Measurements from ENCODE around the gene LIN52. TPM values are rescaled to one million over a fixed set of nuclear protein-coding genes. Genes with fewer than 3 reads are reported as not detected.

Gene LIN52
- total and polyA plus RNA-seq, 9 of the 15 experiments (the other 6 are each of a cell fraction or from before 2014, with no cell fraction given) = 4.6 to 11.8 (median 9.2) TPM

DNA sequence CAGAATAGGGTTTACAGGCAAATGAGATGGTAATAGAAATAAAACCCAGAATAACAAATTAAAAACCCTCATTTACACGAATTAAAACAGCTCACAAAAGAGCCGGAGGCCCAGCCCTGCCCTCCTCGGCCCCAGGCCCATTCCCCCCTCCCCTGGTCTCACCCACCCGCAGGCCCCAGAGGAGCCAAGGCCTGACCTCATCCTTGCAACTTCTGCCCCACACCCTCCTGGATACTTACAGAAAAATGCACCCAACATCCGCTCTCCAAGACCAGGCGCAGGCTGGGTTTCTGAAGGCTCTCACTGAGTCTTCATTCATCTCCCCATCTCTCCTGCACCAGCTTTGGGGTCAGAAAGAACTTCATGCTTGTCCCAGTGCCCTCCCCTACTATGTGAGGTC is 138.3 kb downstream of the LIN52 start:
- WGBS (ENCODE audit: insufficient coverage, low coverage, missing lambda C conversion rate) = 35% methylated on average over 2 of the region's 6 CpGs
- Histone ChIP-seq H3K36me3 (ENCODE audit: control insufficient read depth, insufficient read depth, low read length) (no peaks in the 10 kb centered on the region), H3K79me2 (ENCODE audit: control insufficient read depth, insufficient read depth, low read length) (no peaks in the 10 kb centered on the region), H4K20me1 (replicated peaks; ENCODE audit: control insufficient read depth, insufficient read depth, low read length) (peaks cover 4% of the 10 kb centered on the region), H3K4me3 (no peak overlapping the region), H3K9me1 (ENCODE audit: control insufficient read depth, insufficient read depth, low read length) (no peaks in the 10 kb centered on the region), H3K27me3 (ENCODE audit: control insufficient read depth in 2 of 2, insufficient read depth in 2 of 2, low read length in 2 of 2) (peaks cover 2 to 55% of the 10 kb centered on the region in 2 experiments; a peak in 3 of 5 replicates), H3K9me3 (replicated peaks; ENCODE audit: control insufficient read depth, insufficient read depth, low read depth, low read length) (no peaks in the 10 kb centered on the region), H3K4me2 (ENCODE audit: insufficient read depth, low read length) (no peak overlapping the region), H3K27ac (ENCODE audit: extremely low read depth, low read depth, low read length) (no peak overlapping the region), H3K4me1 (replicated peaks in 1 of 2; ENCODE audit: control insufficient read depth in 2 of 2, insufficient read depth in 2 of 2, low read length in 2 of 2) (peaks cover 0 to 2% of the 10 kb centered on the region in 2 experiments; a peak in 1 of 5 replicates), H2AFZ (ENCODE audit: low read depth, low read length) (no peak overlapping the region), H3K9ac (ENCODE audit: insufficient read depth in 1 of 2, low read depth in 2 of 2, low read length in 2 of 2) (no peak overlapping the region)
- DNase-seq (ENCODE audit: extremely low read depth in 1 of 4, low spot score in 3 of 4) (no peak), FAIRE-seq (no peak), ATAC-seq (no peak)
- POLR2A ChIA-PET = no interaction called here
- no peak for TF ChIP-seq ZNF121 (CRISPR knock-in tag; conservative IDR thresholded peaks at IDR 0.05)
- TF ChIP-seq, protein P1, sequence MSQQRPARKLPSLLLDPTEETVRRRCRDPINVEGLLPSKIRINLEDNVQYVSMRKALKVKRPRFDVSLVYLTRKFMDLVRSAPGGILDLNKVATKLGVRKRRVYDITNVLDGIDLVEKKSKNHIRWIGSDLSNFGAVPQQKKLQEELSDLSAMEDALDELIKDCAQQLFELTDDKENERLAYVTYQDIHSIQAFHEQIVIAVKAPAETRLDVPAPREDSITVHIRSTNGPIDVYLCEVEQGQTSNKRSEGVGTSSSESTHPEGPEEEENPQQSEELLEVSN (IDR thresholded peaks at IDR 0.05; ENCODE audit: borderline replicate concordance in 1 of 2, extremely low read depth in 1 of 2, insufficient read depth in 1 of 2, insufficient read length in 1 of 2, low read depth in 1 of 2, low read length in 1 of 2, poor library complexity in 1 of 2, severe bottlenecking in 1 of 2) = no peak
- no TSS peak for BruUV-seq (replicated peaks)
- CTCF ChIA-PET (ENCODE audit: low intra/inter-chr PET ratio) = no interaction called here
- in situ Hi-C loops (cut with MboI) (no loop called here), intact Hi-C loops (cut with micrococcal nuclease) (no loop called here)

DNA sequence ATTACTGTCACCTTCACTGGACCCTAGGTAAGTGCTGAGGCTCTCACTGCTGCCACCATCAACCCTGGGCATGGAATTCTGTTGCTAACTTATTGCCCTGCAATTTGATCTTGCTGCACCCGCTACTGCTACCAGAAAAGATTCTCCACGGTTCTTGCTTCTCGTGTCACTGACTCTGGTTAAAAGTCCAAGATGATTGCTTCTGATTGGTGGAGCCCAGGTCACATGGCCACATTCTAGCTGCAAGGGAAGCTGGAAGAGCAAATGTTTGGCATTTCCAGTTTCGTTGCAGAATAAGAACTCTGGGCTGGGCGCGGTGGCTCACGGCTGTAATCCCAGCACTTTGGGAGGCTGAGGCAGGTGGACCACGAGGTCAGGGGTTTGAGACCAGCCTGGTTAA is 147.0 kb downstream of the LIN52 start:
- TF ChIP-seq PCBP1 (IDR thresholded peaks at IDR 0.05; ENCODE audit: low read depth, low read length, poor library complexity, severe bottlenecking) (no peak), CBX3 (IDR thresholded peaks at IDR 0.05; ENCODE audit: borderline replicate concordance in 1 of 2, low read length in 2 of 2) (peak in 1 of 2 experiments; percentile 63; a peak in 1 of 3 replicates), RAD51 (IDR thresholded peaks at IDR 0.05; ENCODE audit: borderline replicate concordance, low read depth) (peak; percentile 57; the same call in 1 of the 2 replicates), NFYB (IDR thresholded peaks at IDR 0.05; ENCODE audit: extremely low read depth, insufficient read length) (peak; percentile 7), NR3C1 (CRISPR knock-in tag; IDR thresholded peaks at IDR 0.05) (no peak)
- TF ChIP-seq, protein P2, sequence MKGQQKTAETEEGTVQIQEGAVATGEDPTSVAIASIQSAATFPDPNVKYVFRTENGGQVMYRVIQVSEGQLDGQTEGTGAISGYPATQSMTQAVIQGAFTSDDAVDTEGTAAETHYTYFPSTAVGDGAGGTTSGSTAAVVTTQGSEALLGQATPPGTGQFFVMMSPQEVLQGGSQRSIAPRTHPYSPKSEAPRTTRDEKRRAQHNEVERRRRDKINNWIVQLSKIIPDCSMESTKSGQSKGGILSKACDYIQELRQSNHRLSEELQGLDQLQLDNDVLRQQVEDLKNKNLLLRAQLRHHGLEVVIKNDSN (CRISPR knock-in tag; IDR thresholded peaks at IDR 0.05) = peak; percentile 90
- TF ChIP-seq, protein P3, sequence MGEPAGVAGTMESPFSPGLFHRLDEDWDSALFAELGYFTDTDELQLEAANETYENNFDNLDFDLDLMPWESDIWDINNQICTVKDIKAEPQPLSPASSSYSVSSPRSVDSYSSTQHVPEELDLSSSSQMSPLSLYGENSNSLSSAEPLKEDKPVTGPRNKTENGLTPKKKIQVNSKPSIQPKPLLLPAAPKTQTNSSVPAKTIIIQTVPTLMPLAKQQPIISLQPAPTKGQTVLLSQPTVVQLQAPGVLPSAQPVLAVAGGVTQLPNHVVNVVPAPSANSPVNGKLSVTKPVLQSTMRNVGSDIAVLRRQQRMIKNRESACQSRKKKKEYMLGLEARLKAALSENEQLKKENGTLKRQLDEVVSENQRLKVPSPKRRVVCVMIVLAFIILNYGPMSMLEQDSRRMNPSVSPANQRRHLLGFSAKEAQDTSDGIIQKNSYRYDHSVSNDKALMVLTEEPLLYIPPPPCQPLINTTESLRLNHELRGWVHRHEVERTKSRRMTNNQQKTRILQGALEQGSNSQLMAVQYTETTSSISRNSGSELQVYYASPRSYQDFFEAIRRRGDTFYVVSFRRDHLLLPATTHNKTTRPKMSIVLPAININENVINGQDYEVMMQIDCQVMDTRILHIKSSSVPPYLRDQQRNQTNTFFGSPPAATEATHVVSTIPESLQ (CRISPR knock-in tag; IDR thresholded peaks at IDR 0.05) = no peak
- TF ChIP-seq, protein P4, sequence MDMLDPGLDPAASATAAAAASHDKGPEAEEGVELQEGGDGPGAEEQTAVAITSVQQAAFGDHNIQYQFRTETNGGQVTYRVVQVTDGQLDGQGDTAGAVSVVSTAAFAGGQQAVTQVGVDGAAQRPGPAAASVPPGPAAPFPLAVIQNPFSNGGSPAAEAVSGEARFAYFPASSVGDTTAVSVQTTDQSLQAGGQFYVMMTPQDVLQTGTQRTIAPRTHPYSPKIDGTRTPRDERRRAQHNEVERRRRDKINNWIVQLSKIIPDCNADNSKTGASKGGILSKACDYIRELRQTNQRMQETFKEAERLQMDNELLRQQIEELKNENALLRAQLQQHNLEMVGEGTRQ (CRISPR knock-in tag; IDR thresholded peaks at IDR 0.05) = peak; percentile 75
- POLR2A ChIA-PET = no interaction called here
- no TSS peak for BruUV-seq (replicated peaks)
- H2AFZ ChIP-seq (ENCODE audit: low read depth, low read length) = no peak overlapping the region
- H3K79me2 ChIP-seq (ENCODE audit: control insufficient read depth, insufficient read depth, low read length) = no peaks in the 10 kb centered on the region
- H3K4me1 ChIP-seq (replicated peaks in 1 of 2; ENCODE audit: control insufficient read depth in 2 of 2, insufficient read depth in 2 of 2, low read length in 2 of 2) = no peaks in the 10 kb centered on the region
- H3K4me2 ChIP-seq (ENCODE audit: insufficient read depth, low read length) = no peak overlapping the region
- peak in 1 of 4 experiments; percentile 17 for DNase-seq (ENCODE audit: extremely low read depth in 1 of 4, low spot score in 3 of 4)
- no peak overlapping the region for H3K27ac ChIP-seq (ENCODE audit: extremely low read depth, low read depth, low read length)
- FAIRE-seq = no peak
- no peak overlapping the region for H3K9ac ChIP-seq (ENCODE audit: insufficient read depth in 1 of 2, low read depth in 2 of 2, low read length in 2 of 2)
- H3K27me3 ChIP-seq (ENCODE audit: control insufficient read depth in 2 of 2, insufficient read depth in 2 of 2, low read length in 2 of 2) = peaks cover 0 to 32% of the 10 kb centered on the region in 2 experiments; a peak in 2 of 5 replicates
- under 1% methylated on average over 8 of the region's 8 CpGs for WGBS (ENCODE audit: insufficient coverage, low coverage, missing lambda C conversion rate)
- no peak for ATAC-seq
- intact Hi-C loops (cut with micrococcal nuclease) (no loop called here), in situ Hi-C loops (cut with MboI) (no loop called here)
- no peak overlapping the region for H3K4me3 ChIP-seq
- H3K36me3 ChIP-seq (ENCODE audit: control insufficient read depth, insufficient read depth, low read length) = no peaks in the 10 kb centered on the region
- no peaks in the 10 kb centered on the region for H3K9me1 ChIP-seq (ENCODE audit: control insufficient read depth, insufficient read depth, low read length)
- peaks cover 3% of the 10 kb centered on the region; the same call in 1 of the 2 replicates for H3K9me3 ChIP-seq (replicated peaks; ENCODE audit: control insufficient read depth, insufficient read depth, low read depth, low read length)
- CTCF ChIA-PET (ENCODE audit: low intra/inter-chr PET ratio) = no interaction called here
- no peaks in the 10 kb centered on the region for H4K20me1 ChIP-seq (replicated peaks; ENCODE audit: control insufficient read depth, insufficient read depth, low read length)
